HG02759 (cell line): ENCODE results near the gene KLC3.
"Not testable (repeated sequence)": the region's sequence is repeated elsewhere in the genome, so short reads cannot be mapped to it uniquely, and the experiment has no call there.

Source experiments
- ATAC-seq: cut with Tn5 transposase; IDR thresholded peaks from one replicate; pipeline ENCODE4 v1.9.1; 2021; ENCODE audit warnings: mild to moderate bottlenecking, moderate library complexity; ENCODE audit not compliant: unreplicated experiment

KLC3 gene

DNA sequence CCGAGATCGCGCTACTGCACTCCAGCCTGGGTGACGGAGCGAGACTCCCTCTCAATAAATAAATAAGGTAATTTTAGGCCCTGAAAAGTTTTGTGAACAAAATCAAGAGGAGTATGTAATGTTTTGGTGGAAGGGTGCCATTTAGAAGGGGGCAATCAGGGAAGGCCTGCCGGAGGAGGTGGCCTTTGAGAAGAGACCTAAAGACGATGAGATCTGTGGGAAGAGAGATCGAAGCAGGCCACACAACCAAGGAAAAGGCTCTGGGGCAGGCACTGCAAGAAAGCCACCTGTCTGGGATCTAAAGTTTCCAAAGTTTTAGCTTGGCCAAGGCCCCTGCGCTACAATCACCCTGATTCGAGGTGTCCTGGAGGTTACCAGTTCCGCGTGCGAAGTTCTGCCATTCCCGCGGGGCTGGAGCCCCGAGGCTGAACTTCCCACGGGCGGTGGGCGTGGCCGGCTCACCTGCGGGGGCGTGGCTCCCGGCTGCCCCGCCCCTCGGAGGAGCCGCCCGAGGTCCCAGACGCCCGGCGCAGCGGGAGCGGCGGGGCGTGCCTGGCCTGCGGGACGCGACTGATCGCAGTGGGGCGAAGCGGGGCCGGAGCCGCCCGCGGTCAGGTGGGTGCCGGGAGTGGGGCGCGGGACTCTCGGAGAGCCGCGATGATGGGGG lies at the start of gene KLC3:
TSS of gene KLC3 (plus strand) at position 519 of the 667 bp plus-strand sequence. CDS start 4,792 bp downstream, outside the sequence.
- ATAC-seq, result no peak

DNA sequence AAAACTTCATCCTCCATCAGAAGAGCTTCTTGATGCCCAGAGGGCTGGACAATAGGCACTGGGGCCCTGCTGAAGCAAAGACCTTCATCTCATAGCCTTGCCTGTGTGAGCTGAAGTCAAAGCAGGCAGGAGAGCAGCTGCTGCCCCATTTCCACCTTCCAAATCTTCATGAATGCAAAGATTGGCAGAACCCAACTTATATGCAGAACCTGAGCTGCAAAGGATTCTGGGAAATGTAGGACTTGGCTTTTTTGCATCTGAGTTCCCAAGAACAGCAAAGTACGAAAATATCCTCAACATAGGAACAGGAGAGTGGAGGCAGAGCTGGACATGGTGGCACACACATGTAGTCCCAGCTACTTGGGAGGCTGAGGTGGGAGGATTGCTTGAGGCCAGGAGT lies 48.7 kb upstream of the KLC3 start:
- no peak for ATAC-seq

DNA sequence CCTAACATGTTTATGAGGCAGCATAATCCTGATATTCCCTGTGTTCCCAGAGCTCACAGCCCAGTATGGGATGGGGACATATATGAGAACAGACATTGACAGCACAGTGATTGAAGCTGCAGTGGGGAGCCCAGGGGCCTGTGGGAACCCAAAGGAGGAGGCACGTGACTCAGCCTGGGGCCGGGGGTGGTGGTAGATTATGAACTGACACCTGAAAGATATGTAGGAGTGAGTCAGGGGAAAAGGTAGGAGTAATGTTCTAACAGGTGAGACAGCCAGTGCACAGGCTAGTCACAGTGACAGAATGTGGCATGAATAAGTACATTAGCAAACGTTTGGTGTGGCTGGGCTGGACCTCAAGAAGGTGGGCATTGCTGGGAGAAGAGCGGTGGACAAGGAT lies 46.9 kb upstream of the KLC3 start:
- ATAC-seq, result no peak

DNA sequence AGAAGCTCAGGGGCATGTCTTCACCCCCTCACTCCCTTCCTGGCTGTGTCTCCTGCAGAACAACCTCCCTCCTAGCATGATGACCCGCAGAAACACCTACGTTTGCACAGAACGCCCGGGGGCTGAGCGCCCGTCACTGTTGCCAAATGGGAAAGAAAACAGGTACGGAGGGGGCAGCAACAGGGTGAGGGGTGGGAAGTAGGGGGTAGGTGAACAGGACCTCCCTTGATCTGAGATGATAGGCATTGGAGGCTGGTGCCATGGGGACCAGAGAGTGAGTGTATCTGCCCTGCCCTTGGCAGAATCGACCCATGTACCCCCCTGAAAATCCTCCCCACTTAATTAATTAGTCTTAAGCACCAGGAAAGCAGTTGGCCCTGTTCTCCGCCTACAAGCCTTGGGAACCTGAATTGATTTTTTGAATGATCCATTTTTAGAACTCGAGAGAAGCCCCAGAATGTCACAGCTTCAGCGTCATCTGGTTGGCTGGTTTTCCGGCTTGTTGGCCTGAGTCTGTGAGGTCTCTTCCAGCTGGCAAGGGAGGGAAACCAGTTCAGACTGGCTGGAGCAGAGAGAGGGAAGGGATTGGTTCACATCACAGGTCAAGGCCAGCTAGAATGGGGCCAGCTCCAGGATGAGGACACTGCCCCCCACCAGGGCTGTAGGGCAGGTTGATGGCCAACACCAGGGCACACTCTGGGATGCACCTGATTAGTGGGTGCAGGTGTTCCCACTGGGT lies 46.1 kb upstream of the KLC3 start:
- no peak for ATAC-seq

DNA sequence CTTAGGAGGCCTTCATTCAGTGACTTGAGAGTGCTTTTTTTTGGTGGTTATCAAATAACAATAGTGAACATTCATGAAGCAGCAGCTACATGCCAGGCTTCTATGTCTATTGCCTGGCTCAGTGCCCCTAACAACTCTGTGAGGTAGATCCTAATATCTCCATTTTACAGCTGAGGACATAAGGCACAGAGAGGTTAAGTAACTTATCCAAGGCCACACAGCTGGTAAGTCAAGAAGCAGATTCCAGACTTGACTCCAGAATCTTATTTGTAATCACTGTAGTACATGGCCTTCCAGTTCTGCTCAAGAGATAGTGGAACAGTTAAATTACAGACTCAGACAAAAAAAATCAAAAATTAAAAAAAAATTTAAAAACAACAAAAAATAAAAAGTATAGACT lies 44.7 kb upstream of the KLC3 start:
- ATAC-seq, result no peak

DNA sequence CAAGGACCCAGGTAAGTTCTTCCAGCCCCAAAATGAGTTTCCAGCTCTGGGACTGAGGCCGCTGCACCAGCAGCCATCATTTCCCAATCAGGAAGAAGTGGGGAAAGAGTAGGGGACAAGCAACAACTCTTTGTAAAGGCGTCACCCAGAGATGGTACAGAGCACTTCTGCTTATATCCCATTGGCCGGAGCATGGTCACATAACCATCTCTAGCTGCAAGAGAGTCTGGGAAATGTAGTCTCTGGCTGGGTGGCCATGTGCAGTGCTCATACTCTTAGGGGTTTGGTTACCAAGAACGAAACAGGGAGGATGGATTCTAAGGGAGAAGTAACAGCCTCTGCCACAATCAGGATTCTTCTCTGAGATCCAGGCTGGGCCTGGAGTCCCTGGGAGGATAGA lies 44.2 kb upstream of the KLC3 start:
- ATAC-seq, result no peak

DNA sequence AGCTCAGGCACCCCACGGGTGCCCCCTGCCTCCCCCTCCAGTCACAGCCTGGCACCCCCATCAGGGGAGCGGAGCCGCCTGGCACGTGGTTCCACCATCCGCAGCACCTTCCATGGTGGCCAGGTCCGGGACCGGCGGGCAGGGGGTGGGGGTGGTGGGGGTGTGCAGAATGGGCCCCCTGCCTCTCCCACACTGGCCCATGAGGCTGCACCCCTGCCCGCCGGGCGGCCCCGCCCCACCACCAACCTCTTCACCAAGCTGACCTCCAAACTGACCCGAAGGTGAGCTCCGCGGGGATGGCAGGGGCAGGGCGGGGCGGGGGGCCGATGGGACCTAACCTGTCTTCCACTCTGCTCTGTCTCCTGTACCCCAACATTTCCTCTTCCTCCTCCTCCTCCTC lies 42.9 kb upstream of the KLC3 start:
- no peak for ATAC-seq

DNA sequence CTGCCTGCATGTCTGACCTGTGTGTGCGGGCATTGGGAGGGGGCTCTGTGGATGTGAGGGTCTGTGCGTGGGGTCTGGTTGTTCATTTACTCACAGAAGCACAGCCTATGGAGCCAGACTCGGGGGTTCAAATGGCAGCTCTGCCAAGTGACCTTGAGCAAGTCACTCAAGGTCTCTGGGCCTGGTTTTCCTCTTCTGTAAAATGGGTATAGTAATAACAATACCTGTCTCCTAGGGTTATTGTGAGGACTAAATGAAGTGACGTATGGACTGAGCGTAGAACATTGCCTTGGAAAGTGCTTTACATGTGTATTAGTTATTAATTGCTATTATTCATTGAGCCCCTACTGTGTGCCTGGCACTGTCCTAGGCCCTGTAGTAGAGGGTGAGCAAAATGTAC lies 42.3 kb upstream of the KLC3 start:
- ATAC-seq, result no peak

DNA sequence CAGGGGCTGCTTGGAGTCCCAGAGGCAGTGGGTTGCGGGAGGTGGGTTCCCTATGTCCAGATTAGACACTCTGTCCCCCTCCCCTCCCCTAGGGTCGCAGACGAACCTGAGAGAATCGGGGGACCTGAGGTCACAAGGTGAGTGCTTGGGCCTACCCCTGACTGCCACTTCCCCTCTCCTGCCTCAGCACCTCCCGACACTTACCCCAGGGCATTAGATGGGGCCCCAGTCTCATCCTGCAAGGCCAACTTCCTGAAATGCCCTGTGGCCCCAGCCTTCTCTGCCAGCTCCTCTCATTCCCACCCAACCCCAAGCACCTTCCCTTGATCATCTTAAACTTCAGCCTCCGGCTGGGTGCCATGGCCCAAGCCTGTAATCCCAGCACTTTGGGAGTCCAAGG lies 40.8 kb upstream of the KLC3 start:
- ATAC-seq, result no peak

DNA sequence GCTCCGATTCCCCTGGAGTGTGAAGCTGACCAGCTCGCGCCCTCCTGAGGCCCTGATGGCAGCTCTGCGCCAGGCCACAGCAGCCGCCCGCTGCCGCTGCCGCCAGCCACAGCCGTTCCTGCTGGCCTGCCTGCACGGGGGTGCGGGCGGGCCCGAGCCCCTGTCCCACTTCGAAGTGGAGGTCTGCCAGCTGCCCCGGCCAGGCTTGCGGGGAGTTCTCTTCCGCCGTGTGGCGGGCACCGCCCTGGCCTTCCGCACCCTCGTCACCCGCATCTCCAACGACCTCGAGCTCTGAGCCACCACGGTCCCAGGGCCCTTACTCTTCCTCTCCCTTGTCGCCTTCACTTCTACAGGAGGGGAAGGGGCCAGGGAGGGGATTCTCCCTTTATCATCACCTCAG lies 38.1 kb upstream of the KLC3 start:
- no peak for ATAC-seq

DNA sequence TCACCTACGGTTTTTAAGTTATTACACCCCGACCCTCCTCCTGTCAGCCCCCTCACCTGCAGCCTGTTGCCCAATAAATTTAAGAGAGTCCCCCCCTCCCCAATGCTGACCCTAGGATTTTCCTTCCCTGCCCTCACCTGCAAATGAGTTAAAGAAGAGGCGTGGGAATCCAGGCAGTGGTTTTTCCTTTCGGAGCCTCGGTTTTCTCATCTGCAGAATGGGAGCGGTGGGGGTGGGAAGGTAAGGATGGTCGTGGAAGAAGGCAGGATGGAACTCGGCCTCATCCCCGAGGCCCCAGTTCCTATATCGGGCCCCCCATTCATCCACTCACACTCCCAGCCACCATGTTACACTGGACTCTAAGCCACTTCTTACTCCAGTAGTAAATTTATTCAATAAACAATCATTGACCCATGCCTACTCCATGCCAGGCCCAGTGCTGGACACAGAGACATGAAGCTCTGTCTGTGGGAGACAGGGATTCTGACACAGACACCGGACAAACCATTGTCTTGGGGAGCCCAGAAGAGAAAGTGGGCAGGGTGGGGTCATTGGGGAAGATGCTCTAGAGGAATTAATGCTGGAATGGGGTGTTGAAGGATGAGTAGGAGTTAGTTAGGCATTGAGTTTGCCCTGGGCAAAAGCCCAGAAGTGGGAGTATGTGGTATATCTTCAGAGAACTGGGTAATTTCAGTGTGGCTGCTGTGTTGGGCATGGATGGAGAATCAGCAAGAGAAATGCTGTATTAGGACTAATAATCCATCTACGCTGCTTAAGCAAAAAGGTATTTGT lies 37.1 kb upstream of the KLC3 start:
- ATAC-seq, result no peak

DNA sequence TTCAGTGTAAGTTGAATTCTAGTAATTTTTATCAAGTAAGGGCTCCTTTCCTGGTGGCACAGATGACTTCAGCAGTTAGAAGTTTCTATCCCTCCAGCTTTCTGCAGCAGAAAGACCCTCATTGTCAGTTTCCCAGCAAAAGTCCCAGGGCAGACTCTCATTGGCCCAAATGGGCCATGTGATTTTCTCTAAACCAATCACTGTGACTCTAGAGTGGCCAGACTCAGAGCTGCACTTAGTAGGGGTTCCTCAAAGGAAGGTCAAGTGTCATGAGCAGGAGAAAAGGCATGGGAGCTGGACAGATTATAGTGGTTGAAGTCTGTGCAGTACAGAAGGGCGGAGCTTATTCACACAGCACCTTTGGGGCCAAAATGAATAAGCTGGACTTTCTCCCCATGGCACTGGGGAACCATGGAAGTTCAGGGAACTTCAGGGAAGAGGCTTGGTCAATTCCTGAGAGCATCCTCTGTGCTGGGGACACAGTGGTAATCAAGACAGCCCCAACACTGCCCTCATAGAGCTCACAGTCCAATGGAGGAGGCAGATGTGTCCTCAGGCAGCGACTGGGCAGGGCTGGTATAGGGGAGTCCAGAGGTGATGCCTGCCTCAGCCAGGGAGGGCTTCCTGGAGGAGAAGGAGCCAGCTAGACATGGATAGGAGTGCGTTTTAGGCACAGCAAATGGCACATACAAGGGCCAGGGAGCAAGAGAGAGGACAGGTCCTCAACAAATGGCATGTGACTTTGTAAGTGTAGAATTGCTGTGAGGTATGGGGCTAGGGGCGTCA lies 36.2 kb upstream of the KLC3 start:
- ATAC-seq, result no peak

DNA sequence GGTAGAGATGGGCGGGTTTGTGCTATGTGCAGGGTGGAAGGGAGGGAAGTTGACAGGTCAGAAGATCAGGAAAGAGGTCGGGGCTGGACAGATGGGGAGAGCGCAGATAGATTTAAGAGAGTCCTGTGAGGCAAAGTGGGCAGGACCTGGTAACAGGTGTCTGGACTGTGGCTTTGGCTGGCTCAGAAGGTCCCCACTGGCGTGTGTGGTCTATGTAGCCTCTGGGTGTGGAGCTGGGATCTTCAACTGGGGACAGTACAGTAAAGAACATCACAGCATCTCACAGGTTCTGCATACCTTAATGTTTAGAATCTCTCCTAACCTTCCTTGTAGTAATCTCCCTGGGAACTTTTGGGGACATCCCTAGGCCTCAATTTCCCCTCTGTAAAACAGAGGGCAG lies 35.5 kb upstream of the KLC3 start:
- no peak for ATAC-seq

DNA sequence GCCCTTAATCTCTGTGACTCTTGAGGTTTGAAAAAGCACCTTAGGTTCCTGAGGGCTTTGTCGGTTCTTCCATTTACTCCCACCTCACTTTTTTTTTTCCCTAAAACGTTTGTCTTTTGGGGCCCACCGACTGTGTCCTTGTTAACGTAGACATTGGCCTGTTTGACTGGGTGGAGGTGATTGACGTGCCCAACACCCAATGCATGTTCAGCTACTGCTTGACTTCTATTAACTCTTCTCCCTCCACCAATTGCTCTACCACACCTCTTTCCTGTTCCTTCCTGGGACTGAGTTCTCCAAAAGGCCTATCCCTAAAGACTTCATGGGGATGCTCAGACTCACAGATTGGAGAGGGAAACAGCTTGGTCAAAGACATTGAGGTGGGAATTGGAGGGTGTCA lies 35.1 kb upstream of the KLC3 start:
- ATAC-seq, result no peak

DNA sequence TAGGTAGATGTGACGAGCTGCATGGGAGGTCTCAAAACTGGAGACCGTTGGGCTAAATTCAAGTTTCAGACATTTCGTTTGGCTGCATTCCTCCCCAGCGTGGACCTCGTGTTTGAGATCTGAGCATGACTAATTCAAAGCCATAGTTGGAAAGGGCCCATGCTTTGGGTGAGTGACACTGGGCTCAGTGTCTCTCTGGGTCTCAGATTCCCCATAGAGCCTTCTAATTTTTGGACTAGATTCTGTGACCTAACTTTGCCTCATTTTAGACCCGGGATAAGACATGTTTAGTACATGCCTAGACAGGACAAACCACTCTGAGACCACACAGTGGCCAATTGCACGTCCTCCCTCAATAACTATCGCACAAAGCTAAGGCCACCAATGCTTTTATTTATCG lies 34.5 kb upstream of the KLC3 start:
- ATAC-seq, result no peak

DNA sequence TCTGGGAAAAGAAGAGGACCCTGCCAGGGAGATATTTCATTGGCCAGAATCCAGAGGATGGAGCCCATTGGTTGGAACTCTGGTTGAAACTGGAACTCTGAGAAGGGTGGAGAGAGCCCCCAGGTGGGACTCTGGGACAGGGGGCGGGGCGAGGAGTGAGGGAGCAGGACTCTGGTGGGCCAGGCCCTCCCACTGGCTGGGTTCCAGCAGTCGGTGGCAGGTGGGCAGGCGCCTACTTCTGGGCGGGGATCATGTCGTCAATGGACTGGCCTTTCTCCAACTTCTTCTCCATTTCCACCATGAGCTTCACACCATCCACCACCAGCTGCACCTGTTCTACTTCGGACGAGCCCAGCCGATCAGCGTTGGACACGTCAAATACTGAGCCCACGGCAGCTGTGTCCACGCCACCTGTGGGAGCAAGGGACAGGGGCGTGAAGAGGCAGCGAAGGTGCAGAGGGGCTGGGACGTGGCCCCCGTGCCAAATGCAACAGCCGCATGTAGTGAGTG lies 34.0 kb upstream of the KLC3 start:
- ATAC-seq, result no peak

DNA sequence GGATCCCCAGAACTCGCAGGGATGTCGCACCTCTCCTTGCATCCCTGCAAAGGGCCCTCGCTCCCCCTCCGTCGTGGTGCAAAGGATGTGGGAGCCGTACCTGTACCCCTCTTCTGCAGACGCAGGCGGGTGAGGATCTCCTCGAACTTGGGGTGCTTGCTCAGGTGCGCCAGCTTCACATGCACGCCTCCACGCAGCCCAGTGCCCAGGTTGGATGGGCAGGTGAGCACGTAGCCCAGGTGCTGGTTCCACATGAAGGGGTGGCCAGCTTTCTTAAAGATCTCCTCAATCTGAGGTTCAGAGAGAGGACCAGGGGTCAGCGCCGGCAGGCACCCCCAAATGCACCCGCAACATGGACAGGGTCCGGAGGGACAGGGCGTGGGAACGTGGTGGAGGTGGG lies 33.2 kb upstream of the KLC3 start:
- ATAC-seq, result no peak

DNA sequence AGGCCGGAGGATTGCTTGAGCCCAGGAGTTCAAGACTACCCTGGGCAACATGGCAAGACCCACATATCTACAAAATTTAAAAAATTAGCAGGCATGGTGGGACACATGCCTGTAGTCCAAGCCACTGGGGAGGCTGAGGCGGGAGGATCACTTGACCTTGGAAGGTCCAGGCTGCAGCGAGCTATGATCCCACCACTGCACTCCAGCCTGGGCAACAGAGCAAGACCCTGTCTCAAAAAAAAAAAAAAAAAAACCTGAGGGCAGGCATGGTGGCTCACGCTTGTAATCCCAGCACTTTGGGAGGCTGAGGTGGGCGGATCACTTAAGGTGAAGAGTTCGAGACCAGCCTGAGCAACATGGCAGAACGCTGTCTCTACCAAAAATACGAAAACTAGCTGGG lies 31.2 kb upstream of the KLC3 start:
- not testable (repeated sequence) for ATAC-seq

DNA sequence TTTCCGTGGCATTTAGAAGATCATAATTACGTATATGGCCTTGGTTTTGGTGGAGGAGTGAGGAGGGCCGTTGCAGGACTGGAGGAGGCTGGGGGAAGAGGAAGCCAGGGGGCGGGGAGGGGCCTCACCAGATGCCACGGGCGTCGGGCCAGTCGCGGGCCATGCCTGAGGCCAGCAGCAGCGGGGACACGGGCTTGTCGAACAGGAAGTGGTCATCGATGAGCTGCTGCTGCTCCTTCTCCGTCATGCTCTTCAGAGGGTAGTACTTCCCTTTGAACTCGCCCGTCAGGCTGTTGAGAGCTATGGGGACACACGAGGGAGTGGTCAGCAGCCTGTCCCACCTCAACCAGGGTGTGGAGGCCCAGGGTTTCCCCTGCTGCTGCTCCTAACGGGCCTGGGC lies 28.9 kb upstream of the KLC3 start:
- ATAC-seq, result no peak

DNA sequence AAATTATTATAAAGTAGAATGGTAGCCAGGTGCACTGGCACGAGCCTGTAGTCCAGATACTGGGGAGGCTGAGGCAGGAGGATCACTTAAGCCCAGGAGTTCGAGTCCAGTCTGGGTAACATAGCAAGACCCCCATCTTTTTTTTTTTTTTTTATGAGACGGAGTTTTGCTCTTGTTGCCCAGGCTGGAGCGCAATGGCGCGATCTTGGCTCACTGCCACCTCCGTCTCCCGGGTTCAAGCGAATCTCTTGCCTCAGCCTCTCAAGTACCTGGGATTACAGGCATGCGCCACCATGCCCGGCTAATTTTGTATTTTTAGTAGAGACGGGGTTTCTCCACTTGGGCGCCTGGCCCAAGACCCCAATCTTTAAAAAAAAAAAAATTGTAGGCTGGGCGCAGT lies 28.3 kb upstream of the KLC3 start:
- ATAC-seq, result not testable (repeated sequence)

DNA sequence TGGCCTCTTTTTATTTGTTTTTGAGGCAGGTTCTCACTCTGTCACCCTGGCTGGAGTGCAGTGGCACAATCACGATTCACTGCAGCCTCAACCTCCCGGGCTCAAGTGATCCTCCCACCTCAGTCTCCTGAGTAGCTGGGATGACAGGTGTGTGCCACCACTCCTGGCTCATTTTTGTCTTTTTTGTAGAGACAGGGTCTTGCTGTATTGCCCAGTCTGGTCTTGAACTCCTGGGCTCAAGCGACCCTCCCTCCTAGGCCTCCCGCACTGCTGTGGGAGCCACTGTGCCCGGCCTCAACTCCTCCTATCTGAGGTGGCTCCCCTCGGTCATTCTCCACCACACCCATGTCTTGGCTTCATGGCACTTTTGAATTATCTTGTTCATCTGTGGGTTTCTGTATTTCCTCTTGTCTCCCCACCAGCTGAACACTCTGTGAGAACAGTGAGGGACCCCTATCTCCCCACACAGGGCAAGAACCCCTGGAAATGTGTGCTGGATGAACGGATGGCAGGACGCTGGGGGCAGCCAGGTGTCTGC lies 25.8 kb upstream of the KLC3 start:
- no peak for ATAC-seq
